ENCODE data around the gene RPL12.
A peak's percentile ranks its signal among the peaks of the same experiment; 100 is the strongest.
"Not testable (repeated sequence)": the region's sequence is repeated elsewhere in the genome, so short reads cannot be mapped to it uniquely, and the experiment has no call there.

RPL12 gene

DNA sequence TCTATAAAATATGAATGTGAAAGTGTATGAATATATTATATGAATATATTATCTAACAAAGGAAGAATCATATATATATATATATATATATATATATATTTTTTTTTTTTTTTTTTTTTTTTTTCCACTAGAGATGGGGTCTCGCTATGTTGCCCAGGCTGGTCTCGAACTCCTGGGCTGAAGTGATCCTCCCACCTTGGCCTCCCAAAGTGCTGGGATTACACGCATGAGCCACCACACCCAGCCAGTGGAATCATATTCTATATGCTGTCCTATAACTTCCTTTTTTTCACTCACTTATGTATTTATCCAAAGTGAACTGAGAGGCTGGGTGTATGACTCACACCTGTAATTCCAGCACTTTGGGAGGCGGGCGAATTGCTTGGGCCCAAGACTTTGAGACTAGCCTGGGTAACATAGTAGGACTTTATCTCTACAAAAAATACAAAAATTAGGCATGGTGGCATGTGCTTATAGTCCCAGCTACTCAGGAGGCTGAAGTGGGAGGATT lies 15.3 kb upstream of the RPL12 start:
- DNase-seq, result not testable (repeated sequence)

DNA sequence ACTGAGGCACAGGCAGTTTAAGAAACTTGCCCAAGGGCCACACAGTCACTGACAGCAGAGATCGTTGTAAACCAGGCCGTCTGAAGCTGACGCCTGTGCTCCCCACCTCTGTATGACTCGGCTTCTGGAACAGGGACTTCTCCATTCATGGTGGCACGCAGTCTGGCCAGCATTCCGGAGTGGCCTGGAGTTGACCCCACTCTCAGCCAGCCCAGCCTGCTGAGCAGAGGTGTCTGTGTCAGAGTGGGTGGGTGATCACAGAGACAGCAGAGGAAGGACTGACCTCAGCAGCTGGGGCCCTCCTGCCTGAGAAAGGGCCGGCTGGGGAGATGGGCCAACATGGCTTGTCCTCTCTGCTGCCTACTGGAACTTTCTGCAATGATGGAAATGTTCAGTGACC lies 12.7 kb upstream of the RPL12 start:
- DNase-seq, result no peak

DNA sequence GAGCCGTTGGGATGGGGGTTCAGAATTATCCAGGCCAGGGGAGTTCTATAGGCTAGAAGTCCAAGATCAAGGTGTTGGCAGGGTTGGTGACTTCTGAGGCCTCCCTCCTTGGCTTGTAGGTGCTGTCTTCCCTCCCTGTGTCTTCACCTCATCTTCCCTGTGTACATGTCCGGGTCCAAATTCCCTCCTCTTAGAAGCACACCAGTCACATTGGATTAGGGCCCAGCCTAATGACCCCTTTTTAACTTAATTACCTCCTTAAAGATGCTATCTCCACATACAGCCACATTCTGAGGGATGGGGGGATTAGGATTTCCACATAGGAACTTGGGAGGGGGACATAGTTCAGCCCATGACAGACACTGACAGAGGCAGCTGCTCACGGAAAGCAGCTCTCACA lies 12.2 kb upstream of the RPL12 start:
- no peak for DNase-seq

DNA sequence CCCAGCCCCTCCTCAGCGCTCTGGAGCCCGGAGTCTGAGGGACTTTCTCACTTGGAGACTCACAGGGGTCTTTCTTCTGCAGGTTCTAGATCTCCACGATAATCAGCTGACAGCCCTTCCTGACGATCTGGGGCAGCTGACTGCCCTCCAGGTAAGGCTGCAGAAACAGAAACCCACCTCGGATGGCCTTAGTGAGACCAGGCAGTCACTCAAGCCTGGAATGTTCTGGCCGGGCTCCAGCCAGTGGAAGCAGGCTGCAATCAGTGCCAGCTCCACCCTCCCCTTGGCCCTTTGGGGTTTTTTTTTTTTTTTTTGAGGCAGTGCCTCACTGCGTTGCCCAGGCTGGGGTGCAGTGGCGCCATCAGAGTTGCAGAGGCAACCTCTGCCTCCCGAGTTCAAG lies 7.7 kb upstream of the RPL12 start:
- DNase-seq, result no peak

DNA sequence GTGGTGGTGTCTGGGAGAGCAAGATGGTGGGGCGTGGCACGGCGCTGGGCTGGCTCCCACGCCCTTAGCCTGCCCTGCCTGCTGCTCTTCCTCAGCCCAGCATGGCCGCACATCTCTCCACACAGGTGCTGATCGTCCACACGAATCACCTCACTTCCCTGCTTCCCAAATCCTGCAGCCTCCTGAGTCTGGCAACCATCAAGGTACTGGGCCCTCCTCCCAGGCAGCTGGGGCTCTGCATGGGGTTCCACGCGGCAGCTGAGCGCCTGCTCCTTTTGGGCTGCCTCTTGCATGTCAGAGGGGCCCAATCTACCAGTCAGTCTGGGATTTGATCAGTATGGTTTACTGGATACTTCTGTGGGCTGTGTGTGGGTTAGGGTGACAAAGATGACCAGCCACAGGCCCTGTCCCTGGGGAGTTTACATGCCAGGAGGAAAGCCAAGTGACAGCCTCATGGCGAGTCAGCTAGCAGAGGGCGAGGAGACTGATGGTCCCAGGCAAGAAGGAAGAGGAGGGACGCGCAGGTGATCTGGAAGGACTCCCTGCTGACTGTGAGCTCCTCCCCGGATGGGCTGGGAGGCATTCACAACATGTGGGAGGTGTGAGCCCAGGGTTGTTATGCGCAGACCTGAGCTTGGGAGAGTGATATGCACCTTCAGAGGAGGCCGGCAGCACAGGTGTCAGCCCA lies 6.1 kb upstream of the RPL12 start:
- DNase-seq, result no peak

DNA sequence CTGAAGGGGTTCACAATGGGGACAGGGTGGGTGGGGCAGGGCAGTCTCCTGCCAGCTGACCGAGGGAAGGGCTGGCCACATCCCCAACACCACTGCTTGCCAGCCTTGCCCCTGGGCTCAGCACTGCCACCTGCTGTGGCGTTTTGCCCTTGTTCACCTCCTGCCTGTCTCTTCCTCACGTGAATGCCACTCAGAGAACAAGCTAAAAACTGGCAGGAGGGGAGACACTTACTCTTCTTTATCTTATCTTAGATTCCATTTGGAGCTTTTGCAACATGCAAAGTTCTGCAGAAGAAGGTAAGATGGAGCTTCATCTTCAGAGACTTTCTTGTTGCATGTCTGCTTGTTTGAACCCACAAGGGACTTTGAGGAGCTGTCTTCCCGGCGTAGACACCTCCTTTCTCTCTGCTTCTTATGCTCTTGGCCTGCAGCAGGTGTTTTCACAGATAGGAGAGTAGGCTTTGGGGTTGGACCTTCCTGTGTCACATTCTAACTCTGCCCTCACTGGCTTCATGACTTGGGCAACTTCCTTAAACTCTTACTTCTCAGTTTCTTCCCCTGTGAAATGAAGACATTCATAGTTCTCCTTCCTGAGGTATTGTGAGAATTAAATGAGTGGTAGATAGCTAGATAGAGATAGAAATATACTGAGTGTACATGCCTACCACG lies 4.3 kb upstream of the RPL12 start:
- no peak for DNase-seq

DNA sequence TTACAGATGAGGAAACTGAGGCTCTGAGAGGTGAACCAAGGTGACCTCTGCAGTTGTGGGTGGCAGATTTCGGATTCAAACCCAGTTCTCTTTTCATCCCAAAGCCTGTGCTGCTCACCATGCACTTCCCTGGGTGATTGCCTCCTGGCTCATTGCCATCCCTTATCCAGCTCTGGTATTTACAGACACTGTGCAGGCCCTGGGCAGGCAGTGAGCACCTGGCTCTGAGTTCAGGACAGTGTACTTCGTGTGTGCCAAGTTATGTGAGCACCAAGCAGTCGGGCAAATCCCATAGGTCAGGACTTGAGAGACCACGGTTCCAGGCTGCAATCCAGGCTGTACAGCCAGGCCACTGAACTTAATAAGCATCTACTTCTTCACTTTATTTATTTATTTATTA lies 1.5 kb upstream of the RPL12 start:
- no peak for DNase-seq

DNA sequence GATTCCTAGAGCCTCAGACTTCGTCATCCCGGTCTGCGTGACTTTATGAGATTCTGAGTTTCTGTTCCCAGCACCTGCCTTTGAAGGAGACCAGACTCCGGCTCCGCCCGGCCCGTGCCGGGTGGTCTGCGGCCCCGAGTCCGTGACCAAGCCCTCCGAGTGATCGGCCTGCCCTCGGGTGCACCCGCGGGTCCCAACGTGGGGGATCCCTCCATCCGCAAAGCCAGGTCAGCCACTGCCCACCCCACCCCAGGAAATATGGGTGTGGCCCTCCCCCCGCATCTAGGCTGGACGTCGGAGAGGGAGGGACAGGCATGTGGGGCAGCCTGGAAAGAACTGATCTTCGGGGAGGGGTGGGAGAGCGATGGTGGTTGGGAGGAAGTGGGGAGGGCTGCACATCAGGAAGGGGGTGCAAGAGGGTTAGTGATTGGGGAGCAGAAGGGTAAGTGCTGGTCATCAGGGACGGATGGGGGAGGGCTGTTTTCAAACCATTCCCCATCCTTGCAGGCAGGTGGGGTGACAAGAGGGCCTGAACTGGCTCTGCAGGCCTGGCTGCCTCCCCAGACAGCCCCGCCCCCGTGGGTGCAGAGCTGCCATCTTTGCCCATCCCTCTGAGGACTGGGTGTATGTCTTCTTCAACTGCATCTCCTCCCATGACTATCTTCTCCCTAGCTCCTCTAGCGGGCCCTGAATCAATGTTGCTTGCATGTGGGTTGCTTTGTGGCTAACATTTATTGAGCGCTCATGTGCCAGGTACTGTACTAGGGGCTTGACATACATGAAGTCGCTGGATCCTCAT lies 851 bp upstream of the RPL12 start:
- peak; percentile 53 for DNase-seq

DNA sequence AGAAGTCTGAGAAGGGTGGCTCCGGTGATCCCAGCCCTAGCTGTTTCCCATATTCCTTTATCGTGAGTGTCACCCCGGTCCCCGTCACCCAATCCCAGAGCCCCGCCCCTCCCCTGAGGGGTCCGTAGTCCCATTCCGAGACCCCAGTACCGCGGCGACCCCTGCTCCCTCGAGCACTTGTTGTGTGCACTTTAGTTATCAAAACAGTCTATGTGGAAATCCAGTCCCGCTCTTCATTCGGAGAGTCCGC lies 327 bp upstream of the RPL12 start:
- DNase-seq, result no peak

DNA sequence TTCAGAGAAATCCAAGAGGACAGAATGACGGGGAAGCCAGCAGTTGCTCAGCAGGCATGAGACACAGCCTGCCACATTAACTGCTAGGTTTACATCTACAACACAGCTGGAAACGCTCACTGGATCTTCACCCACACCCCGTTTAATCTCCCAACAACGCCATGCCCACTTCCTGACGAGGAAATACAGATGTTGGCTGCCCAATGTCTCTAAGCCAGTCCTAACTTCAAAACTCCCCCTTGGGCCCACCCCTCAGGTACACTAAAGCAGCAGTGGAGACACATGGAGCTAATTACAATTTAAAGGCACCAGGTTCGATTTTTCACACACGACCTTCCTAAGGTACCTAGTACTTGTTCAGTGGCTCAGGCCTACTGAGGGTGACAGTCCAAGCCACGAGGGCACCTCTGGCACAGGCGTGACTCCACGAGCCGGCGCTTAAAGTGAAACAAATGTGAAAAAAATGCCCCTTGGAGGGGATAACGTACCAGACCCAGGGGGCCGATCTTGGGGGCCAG lies 904 bp downstream of the RPL12 start:
- DNase-seq, result no peak

DNA sequence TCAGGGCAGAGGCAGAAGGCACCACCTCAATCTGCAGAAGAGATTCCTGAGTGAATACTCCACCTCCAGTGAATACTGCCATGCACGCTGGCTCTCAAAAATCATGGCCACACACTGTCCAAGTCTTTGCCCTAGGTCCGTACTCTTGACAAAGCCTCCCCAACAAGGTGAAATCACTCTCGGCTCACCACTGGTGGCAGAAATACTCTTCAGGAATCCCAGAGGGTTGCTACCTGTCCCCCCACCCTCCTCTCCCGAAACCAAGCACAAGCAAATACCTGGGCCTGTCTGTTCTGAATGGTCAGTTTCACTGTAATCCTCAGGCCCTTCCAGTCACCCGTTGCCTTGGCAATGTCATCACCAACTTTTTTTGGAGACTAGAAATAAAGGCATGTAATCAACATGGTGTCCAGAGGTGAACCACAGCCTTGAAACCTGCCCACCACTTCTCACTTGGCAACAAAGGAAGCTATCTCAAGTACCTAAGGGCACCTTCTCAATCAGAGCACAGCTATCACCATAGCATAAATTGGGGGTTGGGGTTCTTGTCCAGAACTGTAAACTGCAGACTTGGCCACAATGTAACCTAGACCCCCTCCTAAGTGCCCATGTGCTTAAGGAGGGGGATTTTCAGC lies 1.8 kb downstream of the RPL12 start:
- DNase-seq, result no peak

DNA sequence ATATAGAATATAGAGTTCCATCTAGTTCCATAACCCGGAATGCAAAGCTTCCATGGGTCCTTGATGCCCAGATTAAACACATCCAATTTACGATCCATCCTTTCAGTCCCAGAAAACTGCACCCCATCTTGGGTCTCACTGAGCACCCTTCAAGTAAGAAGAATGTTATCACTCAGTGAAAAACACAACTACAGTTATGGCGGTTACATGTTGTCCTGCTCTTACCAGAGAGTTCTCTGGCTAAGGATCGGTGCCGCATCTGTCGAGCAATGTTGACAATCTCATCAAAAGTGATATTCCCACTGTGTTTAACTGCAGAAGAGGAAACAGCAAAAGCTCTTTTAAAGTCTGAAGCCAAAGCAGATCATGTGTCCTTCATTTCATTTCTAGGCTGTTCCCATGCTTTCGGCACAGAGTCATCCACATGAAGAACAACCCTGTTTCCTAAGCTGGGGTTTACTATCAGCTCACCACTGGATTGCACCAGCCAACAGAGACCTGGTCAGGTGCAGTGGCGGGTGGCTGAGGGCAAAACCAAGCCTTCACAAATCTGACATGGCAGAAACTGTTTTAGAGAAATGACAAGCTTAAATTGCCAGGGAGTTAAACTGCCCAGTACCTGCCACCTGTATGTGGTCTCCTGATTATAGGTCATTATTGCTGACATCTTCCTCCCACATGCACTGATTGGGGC lies 2.9 kb downstream of the RPL12 start:
- DNase-seq, result no peak

DNA sequence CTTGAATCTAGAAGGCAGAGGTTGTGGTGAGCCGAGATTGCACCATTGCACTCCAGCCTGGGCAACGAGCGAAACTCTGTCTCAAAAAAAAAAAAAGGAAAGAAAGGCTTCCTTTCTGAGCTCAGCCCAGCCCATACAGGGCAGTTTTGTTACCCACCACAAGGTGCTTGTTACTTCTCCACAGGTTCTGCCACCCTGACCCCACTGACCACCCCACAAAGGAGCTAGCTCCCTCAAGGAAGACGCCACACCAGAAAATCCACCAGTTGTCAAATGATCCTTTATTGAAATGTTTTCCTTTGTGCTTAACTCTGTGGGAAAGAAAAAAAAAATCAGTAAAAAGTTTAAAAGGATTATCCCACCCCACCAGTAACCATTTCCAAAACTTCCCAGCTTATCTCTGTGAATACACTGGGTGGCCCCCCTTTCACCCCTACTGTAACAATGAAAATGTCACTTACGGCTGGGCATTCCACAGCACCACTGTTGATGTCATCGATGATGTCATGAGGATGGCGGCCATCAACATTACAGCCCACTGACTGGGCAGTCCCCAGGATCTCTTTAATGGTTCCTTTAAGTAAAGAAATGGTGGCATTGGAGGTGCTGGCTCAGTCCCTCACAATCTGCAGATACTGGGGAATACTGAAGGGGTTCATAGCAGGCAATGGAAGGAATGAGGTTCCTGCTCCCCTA lies 3.6 kb downstream of the RPL12 start:
- no peak for DNase-seq

DNA sequence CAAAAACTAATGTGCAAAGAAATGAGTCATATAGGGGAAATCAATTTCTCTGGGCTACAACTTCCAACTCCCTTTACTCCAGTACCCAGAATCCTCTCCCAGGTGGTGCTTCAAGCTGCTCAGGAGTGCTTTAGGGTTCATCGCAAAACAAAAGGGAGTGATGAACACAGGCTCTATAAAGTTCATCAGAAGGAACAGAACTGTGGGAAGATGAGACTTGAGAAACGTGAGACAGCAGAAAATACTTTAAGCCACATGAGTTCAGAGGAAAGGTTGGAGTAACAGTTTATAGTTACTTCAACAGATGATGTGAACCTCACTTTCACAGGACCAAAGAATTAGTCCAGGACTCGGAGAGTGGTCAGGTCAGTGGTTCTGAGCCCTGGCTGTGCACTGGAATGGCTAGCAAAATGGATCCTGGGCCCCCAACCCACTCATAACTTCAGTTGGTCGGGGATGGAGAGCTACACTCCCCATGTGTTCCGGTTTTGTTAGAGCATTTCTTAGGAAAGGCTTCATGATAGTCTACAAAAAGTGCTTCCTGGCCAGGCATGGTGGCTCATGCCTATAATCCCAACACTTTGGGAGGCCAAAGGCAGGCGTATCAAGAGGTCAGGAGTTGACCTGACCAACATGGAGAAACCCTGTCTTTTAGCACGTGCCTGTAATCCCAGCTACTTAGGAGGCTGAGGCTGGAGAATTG lies 4.3 kb downstream of the RPL12 start:
- DNase-seq, result no peak

DNA sequence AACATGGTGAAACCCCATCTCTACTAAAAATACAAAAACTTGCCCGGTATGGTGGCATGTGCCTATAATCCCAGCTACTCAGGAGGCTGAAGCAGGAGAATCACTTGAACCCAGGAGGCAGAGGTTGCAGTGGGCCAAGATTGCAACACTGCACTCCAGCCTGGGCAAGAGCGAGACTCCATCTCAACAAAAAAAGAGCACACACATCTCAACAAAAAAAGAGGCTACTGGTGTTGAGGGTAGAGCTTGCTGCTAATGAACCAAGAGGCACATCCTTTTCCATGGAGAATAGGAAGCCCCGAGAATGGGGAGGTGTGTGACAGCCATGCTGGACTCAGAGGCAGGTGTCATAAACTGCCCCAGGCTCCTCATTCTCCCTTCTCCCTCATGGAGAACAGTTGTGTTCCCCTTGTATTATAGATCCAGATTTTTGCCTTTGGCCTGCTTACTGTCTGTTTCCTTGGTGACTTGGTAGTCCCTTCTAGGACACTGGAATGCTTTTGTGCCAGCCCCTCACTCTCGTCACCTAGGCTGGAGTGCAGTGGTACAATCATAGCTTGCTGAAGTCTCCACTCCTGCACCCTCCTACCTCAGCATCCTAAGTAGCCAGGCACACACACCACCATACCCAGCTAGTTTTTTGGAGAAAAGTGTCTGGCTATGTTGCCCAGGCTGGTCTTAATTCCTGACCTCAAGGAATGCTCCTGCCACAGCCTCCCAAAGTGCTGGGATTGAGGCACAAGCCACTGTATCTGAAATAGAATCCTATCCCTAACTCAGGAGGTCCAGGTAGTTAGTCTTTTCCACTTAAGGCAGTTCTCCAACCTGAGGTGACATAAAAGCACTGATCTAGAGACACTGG lies 5.1 kb downstream of the RPL12 start:
- DNase-seq, result no peak

DNA sequence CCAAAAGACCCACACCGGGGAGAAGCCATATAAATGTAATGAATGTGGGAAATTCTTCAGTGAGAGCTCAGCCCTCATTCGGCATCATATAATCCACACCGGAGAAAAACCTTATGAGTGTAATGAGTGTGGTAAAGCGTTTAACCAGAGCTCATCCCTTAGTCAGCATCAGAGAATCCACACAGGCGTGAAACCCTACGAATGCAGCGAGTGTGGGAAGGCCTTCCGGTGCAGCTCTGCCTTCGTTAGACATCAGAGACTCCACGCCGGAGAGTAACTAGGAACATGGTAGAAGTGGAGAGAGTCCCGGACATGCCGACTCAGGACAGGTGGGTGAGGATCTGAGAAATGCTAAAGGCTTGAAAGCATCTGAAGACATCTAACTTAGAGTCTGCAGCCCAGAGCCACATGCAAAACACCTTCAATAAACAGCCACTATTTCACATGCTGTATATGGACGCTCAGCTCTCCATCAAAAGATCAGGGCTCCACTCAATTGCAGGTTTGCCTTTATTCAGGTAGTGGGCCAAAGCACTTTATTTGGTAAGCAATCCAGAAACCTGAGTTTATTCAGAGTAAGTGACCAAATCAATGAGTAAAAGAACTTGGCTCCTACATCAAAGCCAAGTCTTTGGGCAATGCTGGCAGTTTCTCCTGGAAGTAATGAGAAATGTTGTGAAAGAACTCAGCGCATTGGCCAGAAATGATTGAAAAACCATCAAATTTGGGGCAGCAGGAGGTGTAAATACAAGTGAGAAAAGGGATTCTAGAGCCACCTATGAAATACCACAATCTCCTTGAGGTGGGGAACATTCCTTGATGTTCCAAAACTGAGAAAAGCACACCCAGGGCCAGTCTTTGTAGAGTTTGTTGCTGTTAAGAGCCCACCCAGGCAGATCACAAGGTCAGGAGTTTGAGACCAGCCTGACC lies 6.0 kb downstream of the RPL12 start:
- DNase-seq, result no peak

DNA sequence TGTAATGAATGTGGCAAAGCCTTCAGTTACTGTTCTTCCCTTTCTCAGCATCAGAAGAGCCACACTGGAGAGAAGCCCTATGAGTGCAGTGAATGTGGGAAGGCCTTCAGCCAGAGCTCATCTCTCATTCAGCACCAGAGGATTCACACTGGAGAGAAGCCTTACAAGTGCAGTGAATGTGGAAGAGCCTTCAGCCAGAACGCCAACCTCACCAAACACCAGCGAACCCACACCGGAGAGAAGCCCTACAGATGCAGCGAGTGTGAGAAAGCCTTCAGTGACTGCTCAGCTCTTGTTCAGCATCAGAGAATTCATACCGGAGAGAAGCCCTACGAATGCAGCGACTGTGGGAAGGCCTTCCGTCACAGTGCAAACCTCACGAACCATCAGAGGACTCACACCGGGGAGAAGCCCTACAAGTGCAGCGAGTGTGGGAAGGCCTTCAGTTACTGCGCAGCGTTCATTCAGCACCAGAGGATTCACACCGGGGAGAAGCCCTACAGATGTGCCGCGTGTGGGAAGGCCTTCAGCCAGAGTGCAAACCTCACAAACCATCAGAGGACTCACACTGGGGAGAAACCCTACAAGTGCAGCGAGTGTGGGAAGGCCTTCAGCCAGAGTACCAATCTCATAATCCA lies 6.8 kb downstream of the RPL12 start:
- no peak for DNase-seq

DNA sequence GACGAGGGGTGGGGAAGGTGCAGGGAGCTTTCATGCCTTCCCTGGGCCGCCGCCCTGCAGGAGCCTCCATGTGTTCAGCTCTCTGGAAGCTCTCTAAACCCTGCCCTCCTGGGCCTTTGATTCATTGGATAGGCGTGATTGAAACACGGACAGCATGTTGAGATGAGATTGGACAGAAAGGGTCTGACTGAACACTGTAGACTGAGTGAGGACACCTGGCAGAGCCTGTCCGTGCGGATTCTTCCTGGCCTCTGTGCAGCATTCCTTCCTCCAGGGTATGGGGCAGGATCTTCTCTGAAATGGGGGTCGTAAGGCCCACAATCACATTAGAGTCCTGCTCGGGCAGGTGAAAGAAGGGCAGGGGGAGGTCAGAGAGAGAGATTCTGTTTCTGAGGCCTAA lies 12.8 kb downstream of the RPL12 start:
- no peak for DNase-seq

Measured in stimulated activated CD4-positive, alpha-beta T cell treated with anti-CD3 and anti-CD28 coated beads, Interleukin-4, amount 100 ng/mL, for 24 hours (primary cell).